Glutamatergic neuron (in vitro differentiated cells): ENCODE data around the gene ZNF691. TPM values are rescaled to one million over a fixed set of nuclear protein-coding genes. Genes with fewer than 3 reads are reported as not detected.

Source experiments
- DNase-seq: peaks from one replicate; pipeline ENCODE4 v3.0.0; 2022
- H3K27ac Mint-ChIP-seq: one replicate; pipeline ENCODE4 v1.8.0; 2020; ENCODE audit warnings: mild to moderate bottlenecking, mixed read lengths, inconsistent platforms; ENCODE audit not compliant: unreplicated experiment
- H3K27me3 Mint-ChIP-seq: one replicate; pipeline ENCODE4 v1.8.0; 2020; ENCODE audit warnings: mild to moderate bottlenecking, moderate library complexity, mixed read lengths, inconsistent platforms; ENCODE audit not compliant: unreplicated experiment
- H3K36me3 Mint-ChIP-seq: one replicate; pipeline ENCODE4 v1.8.0; 2020; ENCODE audit warnings: mild to moderate bottlenecking, mixed read lengths, inconsistent platforms; ENCODE audit not compliant: unreplicated experiment
- H3K4me1 Mint-ChIP-seq: one replicate; pipeline ENCODE4 v1.8.0; 2020; ENCODE audit warnings: mild to moderate bottlenecking, low read depth, mixed read lengths, inconsistent platforms; ENCODE audit not compliant: unreplicated experiment
- H3K4me3 Mint-ChIP-seq: one replicate; pipeline ENCODE4 v1.8.0; 2020; ENCODE audit warnings: mild to moderate bottlenecking, mixed read lengths, inconsistent platforms; ENCODE audit not compliant: unreplicated experiment
- H3K9me3 Mint-ChIP-seq: one replicate; pipeline ENCODE4 v1.8.0; 2020; ENCODE audit warnings: mild to moderate bottlenecking, moderate library complexity, mixed read lengths, inconsistent platforms; ENCODE audit not compliant: unreplicated experiment
- CTCF ChIP-seq: fragments of 200-600 bp; sonication (generic); IDR thresholded peaks from one replicate; pipeline ENCODE4 v1.5.0; 2021; ENCODE audit not compliant: partially characterized antibody, unreplicated experiment
- total RNA-seq: library from RNA; stranded (reverse); fragmentation: NEBNext Ultra II Directional; extraction: Animal tissue kit (Norgen Biotek cat#: 25700); gene quantifications from one replicate; pipeline ENCODE4 v1.2.1, GENCODE V29; 2021; ENCODE audit not compliant: unreplicated experiment

The ZNF691 gene
- total RNA-seq, 1 donor from 2014 or later = 9.5 TPM

- Mint-ChIP-seq H3K27ac (peak overlapping the region; percentile 87), H3K36me3 (peaks cover 12% of the 10 kb centered on the region), H3K9me3 (peaks cover 3% of the 10 kb centered on the region), H3K27me3 (peaks cover 2% of the 10 kb centered on the region), H3K4me3 (peak overlapping the region; percentile 100), H3K4me1 (peaks cover 5% of the 10 kb centered on the region)
- no peak for DNase-seq
- TF ChIP-seq CTCF = no peak
Observed at GRCh38 chr1:42847111-42847595, 740 bp downstream of the ZNF691 start.

GRCh38 chr1:42847721-42848460 is 1.5 kb downstream of the ZNF691 start:
- peak overlapping the region; percentile 100 for H3K4me3 Mint-ChIP-seq
- peaks cover 2% of the 10 kb centered on the region for H3K27me3 Mint-ChIP-seq
- H3K4me1 Mint-ChIP-seq = peaks cover 5% of the 10 kb centered on the region
- no peak overlapping the region for H3K27ac Mint-ChIP-seq
- H3K36me3 Mint-ChIP-seq = peaks cover 18% of the 10 kb centered on the region
- H3K9me3 Mint-ChIP-seq = peaks cover 3% of the 10 kb centered on the region
- TF ChIP-seq CTCF = no peak
- no peak for DNase-seq

GRCh38 chr1:42848823-42849537 is 2.6 kb downstream of the ZNF691 start:
- TF ChIP-seq CTCF = no peak
- Mint-ChIP-seq H3K9me3 (peaks cover 3% of the 10 kb centered on the region), H3K4me1 (peaks cover 5% of the 10 kb centered on the region), H3K27ac (no peak overlapping the region), H3K36me3 (peaks cover 18% of the 10 kb centered on the region), H3K4me3 (no peak overlapping the region), H3K27me3 (peaks cover 2% of the 10 kb centered on the region)
- no peak for DNase-seq

GRCh38 chr1:42849944-42850343 is 3.5 kb downstream of the ZNF691 start:
- H3K4me3 Mint-ChIP-seq = no peak overlapping the region
- peaks cover 3% of the 10 kb centered on the region for H3K9me3 Mint-ChIP-seq
- no peak overlapping the region for H3K27ac Mint-ChIP-seq
- peaks cover 5% of the 10 kb centered on the region for H3K4me1 Mint-ChIP-seq
- peaks cover 18% of the 10 kb centered on the region for H3K36me3 Mint-ChIP-seq
- no peak for DNase-seq
- TF ChIP-seq CTCF = no peak
- H3K27me3 Mint-ChIP-seq = peaks cover 2% of the 10 kb centered on the region

- no peak for DNase-seq
- no peak for TF ChIP-seq CTCF
- Mint-ChIP-seq H3K27ac (no peak overlapping the region), H3K4me1 (peaks cover 5% of the 10 kb centered on the region), H3K36me3 (peaks cover 18% of the 10 kb centered on the region), H3K4me3 (no peak overlapping the region), H3K27me3 (peaks cover 2% of the 10 kb centered on the region), H3K9me3 (peaks cover 3% of the 10 kb centered on the region)
Observed at GRCh38 chr1:42851420-42851819, 5.0 kb downstream of the ZNF691 start.
